ENCODE results near the gene PNCK. TPM values are rescaled to one million over a fixed set of nuclear protein-coding genes. Genes with fewer than 3 reads are reported as not detected.

The PNCK gene
- total and polyA plus RNA-seq, 2 experiments from 2014 or later: 3.5 to 11.9 TPM

- peak; percentile 81 for DNase-seq (ENCODE audit: low spot score)
- no peaks in the 10 kb centered on the region; the same call in 2 of the 3 replicates for H3K4me1 Mint-ChIP-seq
- Histone ChIP-seq H2AFZ (0 out of 2 replicates have a peak overlapping the region, but pooled peaks have one; percentile 72), H3K36me3 (ENCODE audit: insufficient read depth) (no peaks in the 10 kb centered on the region), H3K27ac (ENCODE audit: low read depth) (no peak overlapping the region), H4K20me1 (replicated peaks; ENCODE audit: insufficient read depth) (no peaks in the 10 kb centered on the region), H3K79me2 (replicated peaks; ENCODE audit: insufficient read depth) (no peaks in the 10 kb centered on the region), H3K9me2 (ENCODE audit: insufficient read depth) (no peaks in the 10 kb centered on the region), H3F3A (replicated peaks; ENCODE audit: low read depth) (no peaks in the 10 kb centered on the region), H3K4me2 (peak overlapping the region; percentile 57; the same call in 1 of the 2 replicates), H3K27me3 (ENCODE audit: insufficient read depth) (peaks cover 13% of the 10 kb centered on the region), H3K4me3 (peak overlapping the region; percentile 34; the same call in 1 of the 2 replicates), H3K4me1 (ENCODE audit: insufficient read depth) (no peaks in the 10 kb centered on the region)
- peaks cover 6% of the 10 kb centered on the region for H3K27me3 Mint-ChIP-seq (ENCODE audit: insufficient read depth, low read depth, poor library complexity)
- H3K4me3 Mint-ChIP-seq: peak overlapping the region; percentile 57
- ATAC-seq: peak; percentile 91
- no peak overlapping the region for H3K27ac Mint-ChIP-seq
- peak; percentile 55 to 67 for TF ChIP-seq CTCF (conservative IDR thresholded peaks at IDR 0.05; ENCODE audit: low read depth in 2 of 2)
- TF ChIP-seq NANOG (IDR thresholded peaks at IDR 0.05; ENCODE audit: borderline replicate concordance): no peak
- no peaks in the 10 kb centered on the region for H3K36me3 Mint-ChIP-seq (ENCODE audit: low read depth)
- H3K9me3 Mint-ChIP-seq: no peaks in the 10 kb centered on the region
Measured at GRCh38 chrX:153662266-153662665, 11.3 kb downstream of the PNCK start.

DNA sequence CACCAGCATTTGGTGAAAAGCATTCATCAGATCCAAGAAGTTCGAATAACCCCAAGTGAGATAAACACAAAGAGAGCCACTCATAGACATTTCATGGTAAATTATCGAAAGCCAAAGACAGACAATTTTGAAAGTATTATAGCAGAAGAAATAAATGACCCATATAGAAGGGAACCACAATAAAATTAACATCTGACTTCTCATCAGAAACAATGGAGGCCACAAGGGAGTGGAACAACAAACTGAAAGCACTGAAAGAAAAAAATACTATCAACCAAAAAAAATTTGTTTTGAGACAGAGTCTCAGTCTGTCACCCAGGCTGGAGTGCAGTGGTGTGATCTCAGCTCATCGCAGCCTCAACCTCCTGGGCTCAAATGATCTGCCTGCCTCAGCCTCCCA, 14.3 kb downstream of the PNCK start:
- TF ChIP-seq ZNF331 (CRISPR knock-in tag; IDR thresholded peaks at IDR 0.05; ENCODE audit: low read depth) (no peak), EZH2phosphoT487 (IDR thresholded peaks at IDR 0.05; ENCODE audit: unreplicated experiment) (no peak), JUNB (IDR thresholded peaks at IDR 0.05; ENCODE audit: unreplicated experiment) (no peak), POLR2AphosphoS5 (IDR thresholded peaks at IDR 0.05; ENCODE audit: low read depth) (no peak), EZH2 (IDR thresholded peaks at IDR 0.05; ENCODE audit: low read depth, unreplicated experiment) (no peak), ZNF114 (CRISPR knock-in tag; IDR thresholded peaks at IDR 0.05) (no peak), NANOG (IDR thresholded peaks at IDR 0.05; ENCODE audit: borderline replicate concordance) (no peak), CREB1 (CRISPR knock-in tag; IDR thresholded peaks at IDR 0.05; ENCODE audit: low read depth) (no peak)
- TF ChIP-seq, protein P1, sequence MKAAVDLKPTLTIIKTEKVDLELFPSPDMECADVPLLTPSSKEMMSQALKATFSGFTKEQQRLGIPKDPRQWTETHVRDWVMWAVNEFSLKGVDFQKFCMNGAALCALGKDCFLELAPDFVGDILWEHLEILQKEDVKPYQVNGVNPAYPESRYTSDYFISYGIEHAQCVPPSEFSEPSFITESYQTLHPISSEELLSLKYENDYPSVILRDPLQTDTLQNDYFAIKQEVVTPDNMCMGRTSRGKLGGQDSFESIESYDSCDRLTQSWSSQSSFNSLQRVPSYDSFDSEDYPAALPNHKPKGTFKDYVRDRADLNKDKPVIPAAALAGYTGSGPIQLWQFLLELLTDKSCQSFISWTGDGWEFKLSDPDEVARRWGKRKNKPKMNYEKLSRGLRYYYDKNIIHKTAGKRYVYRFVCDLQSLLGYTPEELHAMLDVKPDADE (IDR thresholded peaks at IDR 0.05): no peak
- no peaks in the 10 kb centered on the region for H3K36me3 ChIP-seq (ENCODE audit: insufficient read depth)
- no peaks in the 10 kb centered on the region; the same call in 2 of the 3 replicates for H3K9me3 Mint-ChIP-seq

More for the DNA sequence above, 14.3 kb downstream of the PNCK start:
- Mint-ChIP-seq H3K27me3 (ENCODE audit: insufficient read depth, low read depth, poor library complexity) (peaks cover 6% of the 10 kb centered on the region), H3K4me1 (no peaks in the 10 kb centered on the region; the same call in 2 of the 3 replicates), H3K4me3 (no peak overlapping the region), H3K27ac (no peak overlapping the region), H3K36me3 (ENCODE audit: low read depth) (no peaks in the 10 kb centered on the region)
- Histone ChIP-seq H4K20me1 (replicated peaks; ENCODE audit: insufficient read depth) (no peaks in the 10 kb centered on the region), H3K27me3 (ENCODE audit: insufficient read depth) (peaks cover 13% of the 10 kb centered on the region), H3F3A (replicated peaks; ENCODE audit: low read depth) (no peaks in the 10 kb centered on the region), H3K79me2 (replicated peaks; ENCODE audit: insufficient read depth) (no peaks in the 10 kb centered on the region), H3K4me3 (no peak overlapping the region), H2AFZ (no peak overlapping the region), H3K27ac (ENCODE audit: low read depth) (no peak overlapping the region), H3K9me2 (ENCODE audit: insufficient read depth) (no peaks in the 10 kb centered on the region), H3K4me2 (no peak overlapping the region), H3K4me1 (ENCODE audit: insufficient read depth) (no peaks in the 10 kb centered on the region)
- ATAC-seq (no peak), DNase-seq (ENCODE audit: low spot score) (no peak)

Measured in GM23338 (cell line).